Right renal pelvis (tissue), 4 donors: ENCODE measurements around the gene KDM4C. TPM values are rescaled to one million over a fixed set of nuclear protein-coding genes. Genes with fewer than 3 reads are reported as not detected.

Experiments
- DNase-seq, 4 donors: peaks; one replicate each; pipeline ENCODE4 v3.0.0-alpha.2; 2013; ENCODE audit warnings: low read depth in 4 of 4, low spot score in 3 of 4, missing footprints in 1 of 4
- polyA plus RNA-seq, 4 donors: library from polyadenylated mRNA; unstranded; fragments of 120-200 nt; gene quantifications; one replicate each; pipeline ENCODE4 v1.2.1, GENCODE V29; 2013; ENCODE audit not compliant: insufficient read length in 4 of 4

The KDM4C gene
- polyA plus RNA-seq, 4 donors: 14.9 to 18.4 (median 15.9) TPM

- no peak for DNase-seq
These were observed 94.6 kb downstream of the KDM4C start for GRCh38 chr9:6852243-6852963.

DNA sequence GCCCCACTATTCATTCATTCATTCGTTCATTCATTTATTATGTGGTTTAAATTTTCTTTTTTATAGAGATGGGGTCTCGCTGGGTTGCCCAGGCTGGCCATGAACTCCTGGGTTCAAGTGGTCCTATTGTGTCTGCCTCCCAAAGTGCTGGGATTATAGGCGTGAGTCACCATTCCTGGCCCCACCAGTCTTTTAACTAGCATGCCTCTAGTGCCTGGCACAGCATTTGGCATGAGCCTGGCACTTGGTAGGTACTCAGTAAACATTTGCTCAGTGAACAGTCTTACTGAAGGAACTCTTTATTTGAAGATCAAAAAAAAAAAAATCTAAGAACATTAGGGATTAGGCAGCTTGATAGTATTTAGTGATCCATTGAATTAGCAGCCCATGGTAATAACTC is 98.1 kb downstream of the KDM4C start:
- no peak for DNase-seq

DNA sequence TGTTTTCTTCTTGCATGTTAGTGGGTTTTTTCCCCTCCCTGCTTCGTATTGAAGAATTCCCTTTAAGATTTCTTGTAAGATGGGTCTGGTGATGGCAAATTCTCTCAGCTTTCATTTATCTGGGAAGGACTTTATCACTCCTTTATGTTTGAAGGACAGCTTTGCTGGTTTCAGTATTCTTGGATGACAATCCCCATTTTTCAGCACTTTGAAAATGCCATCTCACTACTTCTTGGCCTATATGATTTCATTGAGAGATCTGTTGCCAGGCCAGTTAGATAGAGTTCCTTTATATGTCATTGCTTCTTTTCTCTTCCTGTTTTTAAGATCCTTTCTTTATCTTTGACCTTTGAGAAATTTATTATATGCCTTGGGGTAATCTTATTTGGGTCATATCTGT is 106.3 kb downstream of the KDM4C start:
- no peak for DNase-seq

DNA sequence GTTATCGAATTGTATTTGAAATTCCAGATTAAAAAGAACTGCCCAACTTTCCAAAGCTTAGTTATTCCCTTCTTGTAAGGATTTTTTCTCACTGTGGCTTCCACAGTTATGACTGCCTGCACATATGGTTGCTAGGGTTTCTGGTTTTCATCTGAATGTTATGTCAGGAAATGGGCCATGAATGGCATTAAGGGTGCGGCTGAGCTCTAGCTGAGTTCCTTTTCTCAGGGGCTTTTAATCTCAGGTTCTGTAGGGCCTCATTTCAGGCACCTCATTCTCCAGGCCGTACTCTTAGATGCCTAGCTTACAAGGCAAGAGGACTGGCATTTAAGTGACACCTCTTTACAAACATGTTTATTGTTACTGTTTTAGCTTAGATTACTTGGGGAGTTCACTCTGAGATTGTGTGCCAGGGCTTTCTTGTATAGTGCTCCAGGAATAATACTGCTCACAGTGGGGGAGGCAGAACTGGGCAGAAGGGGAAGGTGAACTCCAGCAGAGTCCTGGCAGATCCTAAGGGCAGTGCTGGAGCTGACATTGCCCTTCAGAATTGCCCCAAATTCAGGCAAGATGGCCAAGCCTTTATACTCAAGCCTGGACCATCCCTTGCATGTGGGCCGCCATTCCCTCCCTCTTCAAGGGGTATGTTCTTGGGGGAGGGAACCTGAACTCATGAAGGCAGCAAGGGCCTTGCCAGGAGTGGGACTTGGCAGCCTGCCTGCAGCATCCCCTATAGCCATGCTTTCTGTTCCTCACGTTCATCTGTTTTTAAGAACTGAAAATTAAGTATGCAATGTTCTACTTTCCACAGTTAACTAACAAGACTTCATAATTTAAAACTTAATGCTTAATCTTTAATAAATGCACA is 111.5 kb downstream of the KDM4C start:
- no peak for DNase-seq

GRCh38 chr9:6870149-6870548 is 112.4 kb downstream of the KDM4C start:
- no peak for DNase-seq

DNA sequence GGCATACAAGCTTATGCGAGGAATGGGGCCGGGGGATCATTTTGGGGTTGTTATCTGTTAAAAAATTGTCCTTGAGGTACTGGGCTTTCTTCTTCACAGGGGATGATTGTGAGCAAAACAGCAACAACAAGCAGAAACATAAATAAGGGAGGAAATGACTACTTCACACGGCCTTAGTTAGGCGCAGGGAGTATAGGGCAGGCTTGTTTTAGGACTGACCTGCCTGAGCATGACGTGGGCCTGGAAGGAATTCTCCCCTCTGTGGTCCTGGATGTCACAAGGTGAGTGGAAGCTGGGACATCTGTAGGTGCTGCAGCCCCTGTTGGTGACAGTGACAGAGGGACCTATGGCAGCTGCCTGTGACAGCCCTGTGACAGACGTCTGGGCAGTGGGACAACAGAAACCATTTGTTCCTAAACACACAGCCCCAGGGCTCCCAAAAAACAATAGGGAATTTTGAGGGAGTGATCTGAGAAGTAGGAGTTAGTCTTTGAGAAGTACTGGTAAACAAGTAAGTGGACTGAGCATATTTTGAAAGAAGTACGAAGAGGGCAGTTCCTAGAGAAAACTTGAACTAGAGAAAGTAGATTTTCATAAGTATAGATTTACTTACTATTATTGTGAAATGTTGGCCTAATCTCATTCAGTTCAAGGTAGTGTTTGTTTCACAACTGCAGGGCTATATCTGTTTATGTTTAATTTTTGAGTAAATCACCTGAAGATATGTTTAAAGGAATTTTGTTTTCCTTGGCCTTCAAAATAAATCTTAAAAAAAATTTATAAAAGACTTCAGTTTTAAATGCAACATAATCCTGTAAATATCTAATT is 113.1 kb downstream of the KDM4C start:
- no peak for DNase-seq

GRCh38 chr9:6873857-6874256 is 116.1 kb downstream of the KDM4C start:
- no peak for DNase-seq

DNA sequence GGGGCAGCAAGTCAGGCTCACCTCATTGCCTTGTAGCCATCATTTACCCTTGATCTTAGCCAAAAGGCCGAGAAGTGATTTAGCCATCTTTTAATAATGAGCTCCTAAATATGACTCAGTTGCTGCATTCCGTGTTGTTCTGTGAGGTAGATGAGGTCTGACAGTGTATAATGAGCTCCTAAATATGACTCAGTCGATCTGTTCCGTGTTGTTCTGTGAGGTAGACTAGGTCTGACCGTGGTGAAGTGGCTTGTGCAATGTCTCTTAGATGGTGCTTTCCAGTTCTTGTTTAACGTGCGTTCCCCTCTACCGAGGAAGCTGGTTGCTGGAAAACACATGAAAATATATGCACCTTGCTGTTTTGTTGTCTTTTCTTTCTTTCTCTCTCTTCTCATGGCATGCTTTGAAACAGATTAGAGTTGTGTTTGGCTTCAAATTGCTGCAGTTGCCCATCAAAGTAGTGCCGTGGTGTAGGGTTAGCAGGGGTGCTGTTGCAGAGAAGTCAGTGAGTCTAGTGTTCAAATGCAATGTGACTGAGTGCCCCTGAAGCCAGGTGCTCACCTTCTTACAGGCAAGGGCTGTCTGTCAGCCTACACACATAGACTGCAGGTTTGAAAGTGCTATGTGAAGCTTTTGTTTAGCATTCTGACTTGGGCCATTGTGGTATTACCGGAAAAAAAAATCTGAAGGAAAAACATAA is 118.6 kb downstream of the KDM4C start:
- DNase-seq: no peak

DNA sequence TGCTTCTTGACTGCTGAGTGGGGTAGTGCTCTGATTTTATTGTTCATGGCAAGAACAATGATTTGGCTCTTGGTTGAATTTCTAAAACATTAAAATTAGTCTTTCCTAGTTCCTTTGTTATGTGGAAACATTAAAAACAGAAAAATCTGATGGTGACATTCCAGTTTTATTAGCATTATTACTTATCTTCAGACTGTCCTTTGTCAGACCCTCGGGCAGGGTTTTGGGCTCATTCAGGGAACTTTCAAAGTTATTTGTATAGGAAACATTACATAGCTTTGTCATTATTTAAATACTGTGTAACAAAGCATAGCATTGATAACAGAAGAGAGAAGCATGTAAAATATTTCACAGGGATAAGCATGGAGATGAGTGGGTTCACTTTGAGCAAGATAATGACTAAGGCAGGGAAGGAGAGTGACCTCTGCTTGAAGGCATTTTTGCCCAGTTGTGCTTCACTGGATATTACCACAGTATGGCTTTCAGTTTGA is 119.9 kb downstream of the KDM4C start:
- DNase-seq: no peak

DNA sequence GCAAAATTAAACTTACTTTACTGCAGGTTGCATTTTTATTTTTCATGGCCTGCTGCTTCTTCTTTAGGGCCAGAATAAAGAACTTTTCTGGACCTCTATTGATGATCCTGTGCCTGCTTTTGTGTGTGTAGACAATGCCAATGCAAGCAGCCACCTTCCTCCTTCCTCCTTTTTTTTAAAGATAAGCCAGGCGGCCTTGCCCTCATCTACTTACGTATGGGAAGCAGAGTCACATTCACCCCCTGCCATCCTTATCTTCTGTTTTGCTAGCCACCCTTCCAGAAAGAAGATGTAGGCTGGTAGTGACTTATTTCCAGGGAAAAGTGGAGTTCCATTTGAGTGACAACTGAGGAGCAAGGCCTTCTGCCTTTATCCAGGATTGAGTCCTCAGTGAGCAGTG is 122.9 kb downstream of the KDM4C start:
- DNase-seq: no peak

GRCh38 chr9:6884101-6884500 is 126.3 kb downstream of the KDM4C start:
- DNase-seq: no peak

DNA sequence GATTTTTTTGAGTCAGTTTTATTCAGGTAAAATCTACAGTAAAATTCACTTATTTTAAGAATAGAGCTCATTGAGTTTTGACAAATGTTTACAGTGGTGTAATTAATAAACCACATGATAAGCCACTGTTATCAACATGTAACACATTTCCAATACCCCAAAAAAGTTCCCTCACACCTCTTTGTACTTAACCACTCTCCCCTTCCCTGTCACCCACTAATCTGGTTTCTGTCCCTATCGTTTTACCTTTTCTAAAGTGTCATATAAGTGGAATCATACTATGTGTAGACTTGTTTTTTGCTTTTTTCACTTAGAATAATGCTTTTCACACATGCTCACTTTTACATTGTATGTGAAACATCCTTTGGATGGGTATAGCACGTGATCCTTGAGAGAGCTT is 127.2 kb downstream of the KDM4C start:
- DNase-seq: no peak

DNA sequence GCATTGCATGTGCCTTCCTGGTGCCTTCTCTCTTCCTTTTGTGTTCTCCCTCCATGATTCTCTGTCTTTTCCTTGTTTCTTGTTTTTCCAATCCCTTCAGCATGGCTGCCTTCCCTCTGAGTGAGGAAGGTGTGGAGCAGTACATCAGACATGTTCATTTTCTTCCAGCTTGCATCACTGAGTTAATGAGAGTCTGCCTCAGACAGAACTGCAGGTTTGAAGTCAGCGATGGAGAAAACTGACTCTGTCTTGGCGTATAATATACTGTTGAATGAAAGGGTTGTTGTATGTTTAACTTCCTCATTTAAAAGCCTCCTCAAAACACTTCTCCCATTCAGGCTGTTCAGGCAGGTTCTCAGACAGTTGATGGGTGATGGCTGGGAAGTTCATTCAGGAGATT is 129.3 kb downstream of the KDM4C start:
- DNase-seq: no peak

DNA sequence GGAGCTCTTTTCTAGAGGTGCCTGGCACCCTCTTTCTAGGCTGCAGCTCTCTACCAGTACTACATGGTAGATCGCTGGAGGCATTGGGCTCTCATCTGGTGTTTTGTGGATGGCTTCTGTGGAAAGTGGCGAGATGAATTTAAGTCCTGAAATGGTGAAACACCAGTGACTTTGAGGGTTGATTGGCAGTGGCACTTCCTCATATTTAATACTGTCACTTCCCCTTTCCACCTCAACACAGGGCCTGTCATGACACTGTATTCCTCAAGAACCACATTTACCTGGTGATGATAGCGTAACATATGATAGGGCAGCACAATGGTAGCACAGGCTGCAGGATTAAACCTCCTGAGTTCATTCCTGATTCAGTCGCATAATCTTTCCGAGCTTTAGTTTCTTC is 132.1 kb downstream of the KDM4C start:
- DNase-seq: no peak

- no peak for DNase-seq
These were observed 135.8 kb downstream of the KDM4C start for GRCh38 chr9:6893350-6894131.

GRCh38 chr9:6894135-6894534 is 136.4 kb downstream of the KDM4C start:
- DNase-seq: no peak

GRCh38 chr9:6895754-6896153 is 138.0 kb downstream of the KDM4C start:
- DNase-seq: no peak

- DNase-seq: no peak
These were observed 138.8 kb downstream of the KDM4C start for GRCh38 chr9:6896562-6896961.

- DNase-seq: no peak
These were observed 139.5 kb downstream of the KDM4C start for GRCh38 chr9:6897207-6897822.
